Measurements from ENCODE around the gene SYDE2.
"Not testable (repeated sequence)": the region's sequence is repeated elsewhere in the genome, so short reads cannot be mapped to it uniquely, and the experiment has no call there.

Gene SYDE2, protein sequence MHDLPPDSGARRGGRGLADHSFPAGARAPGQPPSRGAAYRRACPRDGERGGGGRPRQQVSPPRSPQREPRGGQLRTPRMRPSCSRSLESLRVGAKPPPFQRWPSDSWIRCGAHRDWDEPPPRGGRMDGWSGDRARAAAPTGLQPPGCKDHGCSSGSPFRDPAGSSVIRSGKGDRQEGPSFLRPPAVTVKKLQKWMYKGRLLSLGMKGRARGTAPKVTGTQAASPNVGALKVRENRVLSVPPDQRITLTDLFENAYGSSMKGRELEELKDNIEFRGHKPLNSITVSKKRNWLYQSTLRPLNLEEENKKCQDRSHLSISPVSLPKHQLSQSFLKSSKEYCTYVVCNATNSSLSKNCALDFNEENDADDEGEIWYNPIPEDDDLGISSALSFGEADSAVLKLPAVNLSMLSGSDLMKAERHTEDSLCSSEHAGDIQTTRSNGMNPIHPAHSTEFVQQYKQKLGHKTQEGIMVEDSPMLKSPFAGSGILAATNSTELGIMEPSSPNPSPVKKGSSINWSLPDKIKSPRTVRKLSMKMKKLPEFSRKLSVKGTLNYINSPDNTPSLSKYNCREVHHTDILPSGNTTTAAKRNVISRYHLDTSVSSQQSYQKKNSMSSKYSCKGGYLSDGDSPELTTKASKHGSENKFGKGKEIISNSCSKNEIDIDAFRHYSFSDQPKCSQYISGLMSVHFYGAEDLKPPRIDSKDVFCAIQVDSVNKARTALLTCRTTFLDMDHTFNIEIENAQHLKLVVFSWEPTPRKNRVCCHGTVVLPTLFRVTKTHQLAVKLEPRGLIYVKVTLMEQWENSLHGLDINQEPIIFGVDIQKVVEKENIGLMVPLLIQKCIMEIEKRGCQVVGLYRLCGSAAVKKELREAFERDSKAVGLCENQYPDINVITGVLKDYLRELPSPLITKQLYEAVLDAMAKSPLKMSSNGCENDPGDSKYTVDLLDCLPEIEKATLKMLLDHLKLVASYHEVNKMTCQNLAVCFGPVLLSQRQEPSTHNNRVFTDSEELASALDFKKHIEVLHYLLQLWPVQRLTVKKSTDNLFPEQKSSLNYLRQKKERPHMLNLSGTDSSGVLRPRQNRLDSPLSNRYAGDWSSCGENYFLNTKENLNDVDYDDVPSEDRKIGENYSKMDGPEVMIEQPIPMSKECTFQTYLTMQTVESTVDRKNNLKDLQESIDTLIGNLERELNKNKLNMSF

DNA sequence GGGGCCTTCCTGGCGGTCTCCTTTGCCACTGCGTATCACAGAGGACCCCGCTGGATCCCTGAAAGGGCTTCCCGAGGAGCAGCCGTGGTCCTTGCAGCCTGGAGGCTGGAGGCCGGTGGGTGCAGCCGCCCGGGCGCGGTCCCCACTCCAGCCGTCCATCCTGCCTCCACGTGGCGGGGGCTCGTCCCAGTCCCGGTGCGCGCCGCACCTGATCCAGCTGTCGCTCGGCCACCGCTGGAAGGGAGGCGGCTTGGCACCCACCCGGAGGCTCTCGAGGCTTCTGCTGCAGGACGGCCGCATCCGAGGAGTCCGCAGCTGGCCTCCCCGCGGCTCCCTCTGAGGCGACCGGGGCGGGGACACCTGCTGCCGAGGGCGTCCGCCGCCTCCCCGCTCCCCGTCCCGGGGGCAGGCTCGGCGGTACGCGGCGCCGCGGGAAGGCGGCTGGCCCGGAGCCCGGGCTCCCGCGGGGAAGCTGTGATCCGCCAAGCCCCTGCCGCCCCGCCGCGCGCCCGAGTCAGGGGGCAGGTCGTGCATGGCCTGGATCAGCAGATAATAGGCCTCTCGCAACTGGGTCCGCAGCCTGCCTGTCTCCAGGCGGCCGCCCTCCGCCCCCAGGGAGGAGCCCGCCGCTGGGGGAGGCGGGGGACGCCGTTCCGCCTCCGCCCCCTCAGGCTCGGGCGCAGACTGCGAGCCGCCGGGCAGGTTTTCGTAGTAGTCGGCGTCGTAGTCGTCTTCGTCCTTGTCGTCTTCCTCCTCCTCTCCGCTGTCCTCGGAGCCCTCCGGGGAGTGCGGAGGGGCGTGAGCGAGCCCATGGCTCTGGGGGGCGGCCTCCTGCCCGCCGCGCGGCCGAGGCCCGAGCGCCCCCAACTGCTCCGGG is at the start of gene SYDE2:
TSS of gene SYDE2 (minus strand) at position 554 of the 877 bp plus-strand sequence. CDS start at position 534, 20 bp downstream.
- DNase-seq, result no peak

DNA sequence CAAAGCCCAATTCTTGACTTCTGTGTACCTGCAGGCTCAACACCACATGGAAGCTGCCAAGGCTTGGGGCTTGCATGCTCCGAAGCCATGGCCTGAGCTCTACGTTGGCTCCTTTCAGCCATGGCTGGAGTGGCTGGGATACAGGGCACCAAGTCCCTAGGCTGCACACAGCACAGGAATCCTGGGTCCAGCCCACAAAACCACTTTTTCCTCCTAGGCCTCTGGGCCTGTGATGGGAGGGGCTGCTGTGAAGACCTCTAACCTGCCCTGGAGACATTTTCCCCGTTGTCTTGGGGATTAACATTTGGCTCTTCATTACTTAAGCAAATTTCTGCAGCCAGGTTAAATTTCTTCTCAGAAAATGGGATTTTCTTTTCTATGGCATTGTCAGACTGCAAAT is 48.2 kb upstream of the SYDE2 start:
- DNase-seq, result not testable (repeated sequence)

DNA sequence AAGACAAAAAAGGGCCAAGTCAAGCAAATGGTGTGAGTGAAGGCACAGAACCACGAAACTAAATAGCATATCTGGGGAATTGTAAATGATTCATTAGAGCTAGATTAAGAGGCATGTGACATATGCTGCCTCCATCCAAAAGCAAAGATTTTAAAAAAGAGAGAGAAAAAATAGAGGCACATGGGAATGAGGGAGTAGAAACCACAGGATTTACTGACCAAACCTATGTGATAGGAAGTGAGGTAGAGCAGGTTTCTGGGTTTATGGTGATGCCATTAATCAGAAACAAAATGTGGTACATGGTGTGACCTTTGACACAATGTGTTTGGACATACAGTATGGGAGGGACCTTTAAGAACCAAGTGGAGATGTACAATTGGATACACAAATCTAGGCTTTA is 45.1 kb upstream of the SYDE2 start:
- no peak for DNase-seq

DNA sequence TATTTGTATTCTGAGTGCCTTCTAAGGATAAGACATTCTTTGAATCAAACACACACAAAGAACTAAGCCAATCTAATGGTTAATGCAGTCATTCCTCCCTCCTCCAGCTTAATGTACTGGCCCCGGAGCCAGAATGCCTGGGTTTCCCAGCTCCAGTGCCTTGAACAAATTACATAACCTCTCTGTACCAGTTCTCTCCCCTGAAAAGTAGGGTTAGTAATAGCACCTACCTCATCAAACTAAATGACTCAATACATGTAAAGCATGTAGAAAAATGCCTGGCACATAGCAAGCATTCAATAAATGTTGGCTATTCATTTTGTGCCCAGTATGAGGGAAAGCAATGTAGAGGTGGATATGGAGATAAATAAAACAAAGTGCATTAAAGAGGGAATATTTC is 44.6 kb upstream of the SYDE2 start:
- no peak for DNase-seq

DNA sequence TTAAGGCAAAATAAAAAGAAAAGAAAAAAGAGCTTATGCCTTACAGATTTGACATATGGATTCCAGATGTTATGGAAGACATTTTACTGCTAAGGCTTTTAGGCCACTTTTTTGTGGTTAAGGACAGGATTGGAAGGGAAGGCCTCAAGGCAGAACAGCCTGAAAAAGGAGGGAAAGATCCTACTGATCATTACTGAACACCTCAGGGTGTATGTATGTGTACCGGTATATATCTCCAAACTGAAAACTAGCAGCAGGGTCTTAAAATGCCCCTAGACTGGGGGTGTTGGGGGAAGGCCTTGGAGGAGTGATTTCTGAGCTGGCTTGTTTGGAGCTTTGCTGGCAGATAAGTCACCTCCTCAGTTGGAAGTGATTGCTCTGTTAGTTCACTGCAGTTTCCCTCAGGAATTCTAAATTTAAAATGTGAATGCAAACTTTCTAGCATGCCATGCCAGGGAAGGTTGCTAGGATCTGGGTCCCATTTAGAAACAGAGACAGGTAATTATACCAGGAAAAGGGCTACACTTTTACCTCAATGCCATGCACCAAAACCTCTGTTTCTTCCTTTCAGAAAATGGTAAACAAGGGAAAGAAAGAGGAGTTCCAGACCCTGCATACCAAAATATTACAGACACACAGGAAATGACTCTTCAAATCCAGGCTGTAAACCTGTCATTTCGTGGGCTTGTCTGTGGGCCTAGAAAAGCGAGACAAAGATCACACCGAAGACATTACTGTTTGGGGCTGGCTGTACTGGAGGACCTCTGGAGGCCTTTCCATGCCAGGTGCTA is 43.6 kb upstream of the SYDE2 start:
- DNase-seq, result no peak

DNA sequence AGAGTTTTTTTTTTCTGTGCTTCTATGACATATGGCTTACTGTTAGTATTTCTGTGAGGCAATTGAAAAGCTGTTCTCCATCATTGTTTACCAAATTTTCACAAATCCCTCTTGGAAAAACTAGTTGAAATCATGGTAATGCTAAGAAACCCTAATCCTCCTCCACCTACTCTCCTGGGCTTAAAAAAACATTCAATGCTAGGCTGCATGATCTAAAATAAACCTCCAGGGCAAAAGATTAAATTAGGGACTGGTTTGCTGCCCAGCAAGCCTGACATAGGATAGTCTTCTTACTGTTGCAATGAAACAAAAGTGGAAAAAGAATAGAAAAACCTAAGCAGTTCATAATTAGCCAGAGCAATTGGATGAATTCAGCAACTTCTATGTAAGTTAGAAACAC is 42.6 kb upstream of the SYDE2 start:
- no peak for DNase-seq

DNA sequence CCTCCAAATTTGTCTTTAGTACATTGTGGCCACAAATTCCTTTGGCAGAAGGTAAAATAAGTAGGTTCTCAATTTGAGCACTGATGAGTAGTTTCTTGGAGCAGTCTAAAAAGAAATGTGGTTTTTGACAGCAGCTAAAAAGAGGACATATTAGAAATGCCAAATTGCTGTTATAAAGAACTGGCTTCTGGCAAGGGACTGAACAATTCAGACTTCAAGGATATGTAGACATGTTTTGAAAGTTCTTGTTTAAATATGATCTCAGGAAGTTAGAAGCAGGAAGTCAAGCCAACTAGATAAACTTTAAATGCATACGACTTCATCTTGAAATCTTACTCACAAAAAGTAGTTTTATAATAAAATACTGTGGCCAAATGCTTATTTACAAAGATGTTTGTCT is 39.8 kb upstream of the SYDE2 start:
- no peak for DNase-seq

DNA sequence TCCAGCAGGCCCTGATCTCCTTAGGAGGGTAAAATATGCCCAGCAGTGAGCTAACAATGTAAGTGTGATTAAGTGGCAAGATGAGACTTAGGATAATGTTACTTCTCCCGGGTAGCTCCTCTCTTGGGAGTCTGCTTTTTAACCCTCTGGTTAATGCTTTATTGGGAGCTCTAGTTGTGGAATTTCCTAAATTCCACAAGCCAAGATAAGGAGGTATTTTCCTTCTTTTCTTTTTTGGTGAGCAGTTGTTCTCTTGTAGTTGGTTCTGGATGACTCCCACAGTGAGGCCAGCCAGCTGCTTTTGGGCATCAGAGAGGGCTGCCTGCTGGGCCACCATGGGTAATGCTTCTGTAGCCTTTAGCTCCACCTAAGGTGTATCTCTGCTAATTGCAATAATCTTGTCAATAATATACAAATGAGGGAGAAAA is 39.4 kb upstream of the SYDE2 start:
- no peak for DNase-seq

DNA sequence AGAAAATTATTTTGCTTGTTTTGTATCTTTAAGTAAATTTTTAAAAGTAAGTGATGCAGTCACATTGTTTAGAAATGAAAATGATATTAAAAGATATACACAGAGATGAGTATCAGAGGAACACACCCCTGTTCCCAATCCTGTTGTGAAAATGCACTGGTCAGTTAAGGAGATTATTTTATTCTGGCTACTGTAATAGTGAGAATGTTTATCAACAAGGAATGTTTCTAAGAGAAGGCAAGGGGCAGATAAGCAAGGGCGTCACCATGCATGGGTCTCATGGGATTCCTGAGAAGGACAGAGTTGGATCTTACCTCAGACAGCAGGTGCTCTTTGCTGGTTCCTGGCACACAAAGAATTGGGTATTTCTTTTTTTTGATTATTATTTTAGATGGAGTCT is 36.8 kb upstream of the SYDE2 start:
- no peak for DNase-seq

DNA sequence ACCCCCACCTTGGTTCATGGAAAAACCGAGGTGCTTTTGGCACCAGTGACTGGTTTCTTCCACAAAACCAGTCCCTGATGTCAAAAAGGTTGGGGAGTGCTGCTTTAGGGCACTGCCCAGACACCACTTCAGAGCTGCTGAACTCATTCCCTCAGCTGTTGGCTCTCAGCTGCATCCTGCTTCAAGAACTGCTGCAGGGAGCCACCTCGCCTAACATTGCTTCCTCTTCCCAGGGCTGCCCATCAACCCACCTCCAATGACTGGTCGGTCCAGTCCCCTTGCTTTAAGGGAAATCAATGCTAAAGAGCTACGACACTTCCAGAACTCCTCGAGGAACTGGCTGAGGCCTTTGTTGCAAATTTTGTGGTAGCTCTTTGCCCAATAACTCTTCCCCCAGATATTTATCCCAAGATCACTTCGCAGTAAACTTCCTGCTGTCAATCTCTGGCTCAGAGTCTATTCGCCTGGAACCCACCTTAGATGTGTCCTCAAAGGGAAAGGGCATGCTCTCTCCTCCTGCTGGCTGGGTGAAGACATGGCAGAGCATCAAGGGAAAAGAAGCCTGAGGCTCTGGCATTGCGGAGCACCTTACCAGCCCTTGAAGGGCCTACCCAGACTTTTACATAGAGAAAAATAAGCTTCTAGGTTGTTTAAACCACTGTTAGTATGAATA is 29.6 kb upstream of the SYDE2 start:
- no peak for DNase-seq

DNA sequence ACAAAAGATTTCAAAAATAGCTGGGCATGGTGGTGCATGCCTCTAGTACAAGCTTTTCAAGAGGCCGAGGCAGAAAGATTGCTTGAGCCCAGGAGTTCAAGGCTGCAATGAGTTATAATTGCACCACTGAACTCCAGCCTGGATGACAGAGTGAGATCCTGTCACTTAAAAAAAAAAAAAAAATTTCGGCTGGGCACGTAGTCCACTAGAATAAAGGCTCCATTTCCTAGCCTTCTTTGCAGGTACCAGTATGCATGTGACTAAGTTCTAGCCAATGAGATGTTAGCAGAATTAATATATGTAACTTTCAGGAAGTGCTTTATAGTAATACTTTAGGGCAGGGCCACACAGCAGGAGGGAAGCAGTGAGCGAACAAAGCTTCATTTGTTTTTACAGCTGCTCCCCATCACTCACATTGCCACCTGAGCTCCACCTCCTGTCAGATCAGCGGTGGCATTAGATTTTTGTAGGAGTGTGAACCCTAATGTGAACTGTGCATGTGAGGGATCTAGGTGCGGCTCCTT is 28.8 kb upstream of the SYDE2 start:
- no peak for DNase-seq

DNA sequence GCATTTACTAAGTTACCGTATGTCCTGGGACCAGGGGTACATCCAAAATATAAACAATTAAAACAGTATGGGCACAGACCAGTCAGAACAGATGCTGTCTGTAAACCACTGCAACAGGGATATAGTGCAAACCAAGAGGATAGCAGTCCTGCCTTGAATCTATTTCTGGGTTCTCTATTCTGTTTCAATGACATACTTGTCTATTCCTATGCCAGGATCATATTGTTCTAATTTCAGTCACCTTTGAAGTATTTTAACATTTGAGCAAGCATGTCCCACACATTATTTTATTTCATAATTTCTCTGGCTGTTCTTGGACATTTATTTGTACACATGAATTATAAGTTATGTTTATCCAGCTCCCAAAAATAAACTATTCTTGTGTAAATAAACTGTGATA is 28.2 kb upstream of the SYDE2 start:
- no peak for DNase-seq

DNA sequence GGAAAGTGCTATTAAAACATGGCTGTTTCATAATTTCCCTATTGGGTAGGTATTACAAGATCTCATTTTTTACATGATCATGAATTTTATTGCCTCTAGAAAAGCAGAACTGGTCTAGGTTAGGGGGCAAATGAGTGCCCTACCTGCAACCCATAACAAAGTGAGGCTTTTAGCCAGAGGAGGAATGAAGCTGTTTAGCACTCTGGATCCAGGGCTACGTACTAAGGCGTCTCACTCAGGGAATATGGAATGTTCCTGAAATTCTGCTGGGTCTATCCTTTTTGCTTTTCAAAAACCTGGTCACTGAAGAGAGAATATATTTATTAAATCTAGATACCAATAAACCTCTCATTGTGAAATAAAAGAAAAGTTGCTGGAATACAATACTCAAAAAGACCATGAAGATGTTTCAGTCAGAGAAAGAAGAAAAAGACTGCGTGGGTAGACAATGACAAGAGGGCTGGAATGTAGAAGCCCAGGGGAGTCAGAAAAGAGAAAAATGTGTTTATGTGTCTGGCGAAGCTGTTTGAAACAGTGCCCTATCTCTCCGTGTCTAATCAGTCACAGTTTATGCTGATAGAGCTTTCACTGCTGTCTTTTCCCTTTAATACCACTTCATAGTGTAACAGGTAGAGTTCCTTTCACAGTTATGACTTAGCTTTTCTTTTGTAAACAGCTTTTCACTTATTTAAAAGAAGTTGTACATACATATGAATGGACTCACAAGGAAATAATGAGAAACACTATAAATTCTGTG is 25.0 kb upstream of the SYDE2 start:
- DNase-seq, result no peak

DNA sequence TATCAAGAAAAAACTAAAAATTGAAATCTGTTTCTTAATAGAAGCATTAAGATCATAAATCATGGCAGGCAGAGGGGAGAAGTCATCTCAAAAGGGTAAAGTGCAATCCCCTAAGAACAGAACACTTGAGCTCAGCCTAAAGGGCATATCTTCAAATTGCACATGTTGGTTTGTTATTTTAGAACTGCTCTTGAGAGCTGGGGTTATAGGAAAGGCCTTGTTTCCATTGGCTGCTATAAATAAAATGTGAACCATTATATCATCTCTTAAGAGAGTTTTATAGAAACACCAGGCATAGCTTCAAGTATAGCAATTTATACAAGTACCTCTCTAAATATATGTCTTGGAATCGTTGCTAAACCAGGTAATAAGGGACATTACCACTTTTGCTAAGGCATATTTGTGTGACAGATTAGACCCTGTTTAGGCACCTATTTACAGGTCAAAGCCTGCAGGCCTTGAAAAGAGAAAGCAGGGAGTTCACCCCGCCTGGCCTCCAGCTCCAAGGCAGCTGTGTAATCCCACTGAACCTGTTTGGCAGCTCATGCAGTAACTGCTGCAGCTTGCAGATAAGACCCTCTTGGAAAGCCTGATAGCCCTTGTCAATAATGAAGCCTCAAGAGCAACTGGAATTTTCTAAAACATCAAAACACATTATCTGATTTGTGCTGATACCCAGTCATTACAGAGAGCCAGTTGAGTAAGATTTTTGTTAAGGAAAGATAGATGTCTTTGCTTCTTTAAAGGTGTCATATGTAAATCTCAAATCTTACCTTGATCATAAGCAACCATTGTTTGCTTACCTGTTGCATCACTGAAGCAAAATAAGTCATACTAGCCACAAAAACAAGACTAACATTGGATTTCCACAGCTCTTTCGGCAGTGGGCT is 24.2 kb upstream of the SYDE2 start:
- DNase-seq, result no peak

DNA sequence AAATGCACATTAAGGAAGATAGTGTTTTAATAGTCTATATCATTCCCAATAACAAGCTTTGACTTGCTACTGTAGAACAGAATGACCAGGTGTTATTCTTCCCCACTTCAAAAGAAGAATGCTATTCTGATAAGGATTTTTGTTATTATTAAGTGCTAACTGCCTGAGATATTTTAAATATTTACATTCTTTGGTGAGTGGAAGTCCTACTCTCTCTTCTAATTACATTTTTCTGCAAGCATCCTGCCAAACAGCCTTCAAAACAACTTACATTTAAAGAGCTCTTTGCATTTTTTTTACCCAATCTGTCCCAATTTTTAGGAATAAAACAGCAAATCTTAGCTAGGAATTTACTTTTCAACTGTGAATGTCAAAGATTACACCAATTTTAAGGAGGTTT is 23.5 kb upstream of the SYDE2 start:
- no peak for DNase-seq

DNA sequence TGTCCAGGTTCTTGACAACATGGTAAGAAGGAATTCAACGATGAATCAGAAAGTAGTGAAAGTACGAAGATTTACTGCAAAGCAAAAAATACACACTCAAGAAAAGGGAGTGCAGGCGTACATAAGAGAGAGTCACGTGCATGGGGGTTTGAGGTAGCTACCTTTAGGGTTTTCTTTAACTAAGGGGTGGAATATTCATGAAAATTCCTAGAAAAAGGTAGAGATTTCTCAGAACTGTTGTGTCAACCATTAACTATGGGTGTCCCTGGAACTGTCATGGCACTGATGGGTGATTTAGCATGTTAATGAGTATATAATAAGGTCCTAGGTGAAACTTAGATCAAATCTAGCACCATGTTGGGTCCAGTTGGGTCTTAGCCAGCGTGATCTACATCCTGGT is 22.5 kb upstream of the SYDE2 start:
- DNase-seq, result no peak

DNA sequence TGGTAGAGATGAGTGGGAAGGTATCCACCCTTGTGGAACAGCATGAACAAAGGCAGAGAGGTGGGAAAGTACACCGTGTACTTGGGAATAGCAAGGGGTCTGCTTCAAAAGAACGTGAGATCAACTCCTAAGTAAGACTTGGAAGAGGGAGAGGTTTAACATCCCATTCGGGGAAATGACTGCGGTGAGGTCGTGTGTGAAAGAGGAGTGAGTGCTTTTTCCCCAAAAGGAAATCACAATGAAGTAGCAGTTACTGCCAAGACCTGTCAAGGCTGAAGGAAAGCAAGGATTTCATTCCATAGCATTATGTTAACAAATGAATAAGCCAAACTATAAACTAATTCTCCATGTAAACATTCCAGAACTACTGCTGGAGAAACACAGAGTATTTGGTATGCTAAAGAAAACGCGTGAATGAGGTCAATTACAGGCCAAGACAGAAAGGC is 20.0 kb upstream of the SYDE2 start:
- no peak for DNase-seq

DNA sequence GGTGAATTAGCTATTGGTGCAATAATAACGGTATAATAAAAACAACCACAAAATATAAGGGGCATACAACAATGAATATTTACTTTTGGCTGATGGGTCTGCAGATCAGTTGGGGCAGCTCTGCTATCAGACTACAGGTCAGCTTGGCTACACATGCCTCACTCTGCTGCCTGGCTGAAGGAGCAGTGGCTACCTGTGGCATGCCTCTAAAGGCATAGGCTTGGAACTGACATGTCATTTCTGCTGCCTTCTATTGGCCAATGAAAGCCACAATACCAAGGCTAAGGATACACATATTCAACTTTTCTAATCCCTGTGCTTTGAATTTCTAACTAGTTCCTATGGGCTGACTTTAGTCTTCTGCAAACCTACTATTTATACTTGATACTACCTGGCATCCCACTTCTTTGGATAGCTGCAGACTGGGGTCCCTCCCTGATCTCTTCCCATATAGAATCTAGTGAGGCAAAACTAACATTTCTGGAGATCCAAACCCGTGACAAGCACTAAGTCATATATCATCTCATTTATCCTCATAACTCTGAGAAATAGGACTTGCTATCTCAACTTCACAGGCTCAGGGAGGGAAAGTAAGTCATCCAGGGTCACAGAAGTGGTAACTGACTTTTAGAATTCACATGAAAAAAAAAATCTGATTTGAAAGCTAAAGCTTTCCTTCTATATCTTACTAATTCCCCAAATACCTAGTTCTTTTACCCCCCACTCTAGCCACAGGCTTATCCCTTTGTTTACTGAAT is 19.2 kb upstream of the SYDE2 start:
- no peak for DNase-seq

Measured in GF-D8 (cell line).